Amygdala (tissue), 56 donors: ENCODE results near the gene COPB1.

Source experiments
- DNase-seq, 56 donors: peaks; one replicate each; lab custom pipeline; 2025; lab: John Stamatoyannopoulos, UW

The COPB1 gene

GRCh38 chr11:14435717-14436512 lies 63.7 kb downstream of the COPB1 start:
- no peak for DNase-seq

GRCh38 chr11:14425621-14426020 lies 74.0 kb downstream of the COPB1 start:
- no peak for DNase-seq

- DNase-seq: no peak
Measured at GRCh38 chr11:14424096-14424495, 75.5 kb downstream of the COPB1 start.

GRCh38 chr11:14423633-14424032 lies 76.0 kb downstream of the COPB1 start:
- no peak for DNase-seq

DNA sequence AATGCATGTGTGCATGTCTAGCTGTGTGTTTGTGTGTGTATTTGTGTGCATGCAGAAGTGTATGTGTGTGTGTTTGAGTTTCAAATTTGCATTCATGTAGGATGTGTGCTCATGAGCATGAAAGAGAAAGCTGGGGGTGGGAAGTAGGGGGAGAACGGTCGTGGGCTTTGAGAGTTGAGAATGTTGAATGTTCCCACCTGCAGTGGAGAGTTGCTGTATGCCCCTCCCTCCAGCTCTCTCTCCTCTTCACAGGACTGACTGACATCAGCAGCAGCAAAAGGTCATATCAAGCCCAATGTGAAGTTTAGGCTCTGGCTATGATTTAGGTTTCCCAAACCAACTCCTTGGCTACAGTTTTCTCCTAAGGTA lies 76.8 kb downstream of the COPB1 start:
- DNase-seq: no peak

DNA sequence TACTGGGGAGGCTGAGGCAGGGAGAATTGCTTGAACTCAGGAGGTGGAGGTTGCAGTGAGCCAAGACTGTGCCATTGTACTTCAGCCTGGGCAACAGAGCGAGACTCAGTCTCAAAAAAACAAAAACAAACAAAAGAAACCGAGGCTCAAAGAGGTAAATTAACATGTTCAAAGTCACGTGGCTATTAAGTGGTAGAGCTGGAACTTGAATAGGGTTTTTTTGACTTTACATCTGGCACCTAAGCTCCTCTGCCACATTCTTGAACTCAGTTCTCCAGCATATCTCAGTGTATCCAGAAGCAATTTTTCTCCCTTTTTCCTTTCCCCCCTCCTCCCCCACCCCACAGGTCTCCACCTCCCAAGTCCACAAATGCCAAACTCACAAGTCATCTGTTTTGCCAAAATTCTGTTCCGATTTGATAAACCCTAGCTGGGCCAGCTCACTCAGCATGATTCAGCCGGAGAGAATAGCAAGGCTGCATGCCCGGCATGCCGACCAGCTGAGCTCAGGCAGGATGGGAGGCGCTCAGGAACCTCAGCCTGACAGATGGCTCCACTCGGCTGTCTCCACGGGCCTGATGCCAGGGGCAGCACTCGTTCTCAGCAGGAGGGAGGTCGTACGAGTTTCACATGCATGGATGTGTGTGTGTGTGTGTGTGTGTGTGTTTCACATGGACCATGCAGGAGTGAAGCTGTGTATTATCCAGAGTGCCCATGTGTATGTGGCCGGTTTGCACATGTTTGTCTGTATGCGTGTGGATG lies 77.4 kb downstream of the COPB1 start:
- DNase-seq: peak in 36 of 56 donors; percentile 8 to 67 (median 28)

- no peak for DNase-seq
Measured at GRCh38 chr11:14420223-14420622, 79.4 kb downstream of the COPB1 start.

DNA sequence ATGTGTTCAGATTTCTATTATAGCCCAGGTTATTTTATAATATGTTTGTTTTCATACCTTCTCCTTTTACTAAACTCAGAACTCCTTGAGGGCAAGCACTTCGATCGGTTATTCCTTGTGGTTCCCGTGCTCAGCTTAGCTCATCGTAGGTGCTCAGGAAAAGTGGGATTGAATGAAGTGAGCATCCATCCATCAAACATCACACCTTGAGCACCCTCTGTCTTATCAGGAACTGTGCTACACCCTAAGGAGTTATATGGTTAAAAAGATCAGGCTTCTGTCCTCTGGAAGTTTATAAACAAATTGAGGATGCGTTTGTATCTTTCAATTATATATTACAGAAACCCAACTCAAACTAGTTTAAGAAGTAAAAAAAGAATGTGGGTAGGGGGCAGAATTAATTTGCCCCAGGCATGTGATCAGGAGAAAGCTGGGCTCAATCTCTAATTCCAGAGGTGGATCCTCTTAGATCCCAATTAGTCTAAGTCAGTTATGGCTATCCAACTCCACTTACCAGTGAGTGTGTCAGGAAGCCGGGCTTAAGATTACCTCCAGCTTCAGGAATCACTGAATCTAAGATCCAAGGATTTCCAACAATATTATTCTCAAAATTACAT lies 80.7 kb downstream of the COPB1 start:
- no peak for DNase-seq

DNA sequence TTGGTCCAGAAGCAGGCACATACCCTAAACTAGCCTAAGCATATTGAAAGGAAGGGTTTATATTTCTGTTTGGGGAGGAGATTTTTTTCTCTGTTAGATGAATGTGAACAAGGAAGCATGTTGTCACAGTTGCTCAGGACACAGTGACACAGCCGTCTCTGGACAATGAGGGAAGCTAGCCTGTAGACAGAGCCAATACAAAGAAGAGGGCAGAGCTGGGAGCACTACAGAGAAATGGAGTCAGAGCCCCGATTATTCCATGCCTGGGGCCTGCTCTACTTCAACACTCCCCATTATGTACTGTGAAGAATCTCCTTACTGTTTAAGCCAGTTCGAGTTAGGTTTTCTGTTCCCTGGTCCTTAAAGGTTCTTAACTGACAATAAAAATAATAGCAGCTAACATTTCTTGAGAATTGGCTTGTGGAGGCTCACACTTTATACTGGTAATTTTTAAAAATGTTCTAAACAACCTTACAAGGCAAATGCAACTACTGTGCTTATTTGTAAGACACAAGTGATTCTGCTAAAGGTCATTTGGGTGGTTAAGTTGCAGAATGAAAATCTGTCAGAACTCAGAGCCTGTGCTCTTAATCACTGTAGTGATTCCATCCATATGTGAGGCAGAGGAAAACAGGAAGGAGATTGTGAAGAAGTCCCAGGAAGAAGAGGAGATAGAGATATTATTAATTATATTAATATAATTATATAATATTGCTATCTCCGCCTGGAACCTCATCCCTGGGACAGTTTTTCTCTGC lies 81.8 kb downstream of the COPB1 start:
- DNase-seq: no peak

DNA sequence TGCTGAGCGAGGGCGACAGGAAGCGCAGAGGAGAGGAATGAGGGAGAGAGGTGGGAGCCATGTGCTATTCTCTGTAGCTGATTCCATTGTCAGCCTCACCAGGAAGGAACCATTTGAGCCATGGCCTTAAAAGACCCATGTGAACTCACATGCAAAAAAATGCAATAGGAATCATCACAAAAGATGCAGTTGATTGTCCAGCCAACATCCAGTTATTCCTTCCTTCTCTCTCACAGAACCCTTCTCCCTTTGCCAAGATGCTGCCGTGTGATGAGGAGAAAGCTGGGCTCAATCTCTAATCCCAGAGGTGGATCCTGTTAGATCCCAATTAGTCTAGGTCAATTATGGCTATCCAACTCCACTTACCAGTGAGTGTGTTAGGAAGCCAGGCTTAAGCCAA lies 82.4 kb downstream of the COPB1 start:
- no peak for DNase-seq

DNA sequence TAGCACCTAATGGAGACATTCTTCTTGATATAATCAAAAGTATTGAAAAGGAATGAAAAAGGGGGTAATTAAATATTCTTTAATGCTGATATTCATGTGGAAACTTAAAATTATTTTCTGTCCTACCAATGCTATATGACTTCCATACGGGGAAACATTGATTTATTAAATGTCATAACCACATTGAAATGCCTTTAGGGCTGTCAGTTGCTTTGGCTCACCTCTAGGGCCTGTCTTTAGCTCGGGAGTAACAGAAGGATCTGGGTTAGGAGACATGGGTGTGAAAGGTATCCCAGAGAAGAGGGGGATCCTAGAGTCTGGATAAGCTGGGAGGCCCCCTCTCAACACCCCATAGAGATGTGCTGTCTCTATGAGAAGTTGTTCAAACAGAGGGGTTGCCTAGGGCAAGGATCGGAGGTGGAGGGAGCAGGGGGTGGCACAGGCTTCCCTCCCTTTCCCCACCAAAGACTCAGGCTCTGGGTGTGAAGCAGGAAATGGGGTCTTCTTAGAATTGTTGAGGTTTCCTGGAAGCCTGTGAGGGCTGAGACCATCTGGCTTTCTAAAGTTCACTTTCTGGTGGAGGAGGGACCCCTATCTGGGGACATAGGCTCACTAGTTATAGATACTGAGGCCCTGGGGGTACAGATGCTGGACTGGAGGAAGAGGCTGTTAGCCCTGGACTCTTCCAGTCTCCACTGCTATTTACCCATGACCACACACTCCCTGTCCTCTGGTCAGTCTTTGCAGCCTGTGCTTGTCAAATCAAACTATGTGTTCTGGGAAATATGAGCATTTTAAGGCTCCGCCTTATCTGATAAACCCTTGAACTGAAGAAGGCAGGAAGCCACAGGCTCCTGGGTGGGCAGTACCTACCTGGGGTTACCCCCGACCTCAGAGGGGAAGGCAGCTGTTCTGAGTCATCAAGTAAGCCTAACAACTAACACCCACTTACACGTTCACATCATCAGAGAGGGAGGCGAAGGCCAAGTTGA lies 84.8 kb downstream of the COPB1 start:
- no peak for DNase-seq

DNA sequence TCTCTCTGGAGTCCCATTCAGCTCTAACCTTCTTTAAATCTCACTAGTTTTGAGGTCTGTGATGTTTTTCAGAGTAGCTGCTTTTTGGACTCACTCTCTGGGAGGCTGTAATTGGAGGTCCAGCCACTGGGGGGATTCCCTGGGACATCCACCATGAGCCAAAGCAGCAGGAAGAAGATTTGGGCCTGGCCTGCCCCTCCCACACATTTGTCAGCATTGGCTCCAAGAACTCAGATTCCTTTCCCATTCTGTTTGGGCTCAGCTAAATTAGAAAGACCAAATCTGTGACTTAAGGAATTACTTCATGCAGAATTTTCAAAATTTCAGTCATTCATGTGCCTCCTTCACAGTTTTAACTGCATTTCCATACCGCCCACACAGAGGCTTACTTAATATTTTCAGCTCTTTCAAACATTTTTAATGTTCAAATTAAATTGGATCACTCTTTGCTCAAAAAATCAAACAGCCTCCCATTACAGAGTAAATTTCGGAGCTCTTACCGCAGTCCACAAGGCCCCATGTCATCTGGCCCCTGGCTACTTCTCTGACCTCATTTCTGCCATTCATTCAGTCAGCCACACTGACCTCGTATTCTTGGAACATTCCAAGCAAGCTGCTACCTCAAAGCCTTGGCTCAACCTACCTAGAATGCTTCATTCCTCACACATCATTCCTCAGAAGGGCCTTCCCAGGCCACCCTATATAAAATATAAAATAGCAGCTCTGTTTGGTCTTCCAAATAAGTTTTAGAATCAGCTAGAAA lies 86.1 kb downstream of the COPB1 start:
- peak in 1 of 56 donors; percentile 6 for DNase-seq

DNA sequence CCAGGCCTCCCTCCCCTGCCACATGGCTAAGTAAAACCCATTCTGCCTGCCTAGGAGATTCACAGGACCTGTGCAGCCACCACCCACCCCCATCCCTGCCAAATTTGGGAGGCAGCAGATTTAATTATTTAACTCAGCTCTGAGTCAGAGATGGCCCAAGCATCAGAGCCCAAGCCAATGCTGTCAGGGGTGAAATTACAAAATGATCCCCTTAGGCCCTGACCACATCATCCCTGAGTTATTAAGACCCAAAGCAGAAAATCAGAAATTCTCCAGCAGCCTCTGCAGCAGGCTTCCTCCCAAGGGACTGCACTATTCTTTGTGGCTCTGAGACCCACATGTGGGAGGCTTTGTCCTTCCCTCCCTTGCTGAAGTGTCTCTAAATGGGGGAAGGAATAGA lies 87.8 kb downstream of the COPB1 start:
- DNase-seq: no peak

DNA sequence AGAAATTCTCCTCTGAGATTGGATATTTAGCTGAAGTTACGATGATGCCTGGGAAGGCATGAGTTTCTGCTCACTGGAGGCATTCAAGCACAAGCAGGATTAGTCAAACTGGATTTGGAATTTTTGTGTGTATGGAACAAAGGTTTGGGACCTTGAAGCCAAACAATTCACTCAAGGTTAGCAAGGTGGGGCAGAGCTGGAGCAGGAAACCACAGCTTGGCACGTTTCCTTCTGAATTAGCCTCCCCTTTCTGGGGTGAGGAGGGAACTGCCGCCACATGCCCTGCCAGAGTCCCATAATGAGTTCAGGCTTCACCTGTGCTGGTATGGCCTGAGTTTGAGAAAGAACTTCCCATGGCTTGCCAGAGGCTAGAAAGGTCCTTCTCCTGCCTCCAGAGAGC lies 89.7 kb downstream of the COPB1 start:
- no peak for DNase-seq

GRCh38 chr11:14408612-14409011 lies 91.0 kb downstream of the COPB1 start:
- no peak for DNase-seq
